ENCODE data around the gene SKP1.
A peak's percentile ranks its signal among the peaks of the same experiment; 100 is the strongest.
"Not testable (repeated sequence)": the region's sequence is repeated elsewhere in the genome, so short reads cannot be mapped to it uniquely, and the experiment has no call there.

The SKP1 gene

GRCh38 chr5:134177369-134178095, 782 bp upstream of the SKP1 start:
- peak; percentile 9 for DNase-seq (ENCODE audit: low spot score)

GRCh38 chr5:134175921-134176510, 734 bp downstream of the SKP1 start:
- peak; percentile 22 for DNase-seq (ENCODE audit: low spot score)

DNA sequence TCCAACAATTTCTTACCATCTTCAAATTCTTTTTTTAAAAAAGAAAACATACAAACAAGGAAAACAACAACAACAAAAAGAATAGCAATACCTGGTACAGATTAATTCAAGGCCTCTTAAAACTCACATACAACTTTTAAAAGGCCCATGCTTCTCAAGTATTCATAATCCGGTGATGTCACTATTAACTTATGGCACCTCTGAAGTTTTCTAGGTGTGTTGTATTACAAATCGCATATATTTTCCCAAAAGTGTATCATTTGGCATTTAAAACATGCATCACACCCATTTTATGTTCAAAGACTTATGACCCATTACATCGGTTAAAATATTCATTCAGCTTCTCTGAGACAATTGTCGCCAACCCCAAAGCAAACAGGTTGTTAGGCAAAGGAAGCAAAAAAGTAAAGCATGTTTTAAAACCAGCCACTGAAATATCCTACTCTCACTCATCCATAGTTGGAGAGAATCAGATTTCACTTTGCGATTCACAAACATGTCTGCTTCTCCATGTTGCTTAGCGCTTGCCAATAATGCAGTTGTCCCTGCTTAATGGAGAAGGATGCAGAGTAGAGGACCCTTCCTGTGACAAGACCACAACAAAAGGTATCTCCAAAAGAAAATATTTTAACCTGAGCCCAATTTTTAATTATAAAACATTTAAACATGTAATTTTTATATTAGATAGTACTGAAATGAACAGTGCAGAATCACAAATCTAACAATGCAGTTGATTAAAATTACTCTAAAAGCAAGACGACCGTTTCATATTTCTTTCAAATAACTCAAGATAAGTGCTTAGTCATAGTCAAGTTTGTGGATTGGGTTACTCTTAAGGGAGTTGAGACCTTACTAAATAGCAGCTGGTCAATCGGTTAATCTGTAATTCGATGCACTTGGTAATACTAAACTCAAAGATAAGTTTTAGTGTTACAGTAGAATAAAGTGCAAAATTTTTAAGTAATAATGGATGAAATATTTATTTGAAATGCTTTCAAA, 1.6 kb downstream of the SKP1 start:
- DNase-seq (ENCODE audit: low spot score): peak; percentile 24

- DNase-seq (ENCODE audit: low spot score): no peak
Measured at GRCh38 chr5:134171972-134172371, 4.8 kb downstream of the SKP1 start.

DNA sequence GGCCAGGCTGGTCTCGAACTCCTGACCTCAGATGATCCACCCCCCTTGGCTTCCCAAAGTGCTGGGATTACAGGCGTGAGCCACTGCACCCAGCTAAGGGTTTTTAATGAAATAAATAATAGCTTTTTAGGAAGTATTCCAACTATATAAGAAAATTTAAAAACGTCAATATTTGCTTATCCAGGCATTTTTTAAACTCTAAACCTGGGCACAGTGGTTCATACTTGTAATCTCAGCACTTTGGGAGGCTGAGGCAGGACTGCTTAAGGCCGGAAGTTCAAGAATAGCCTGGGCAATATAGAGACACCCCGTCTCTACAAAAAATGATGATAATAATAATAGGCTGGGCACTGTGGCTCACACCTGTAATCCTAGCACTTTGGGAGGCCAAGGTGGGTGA, 14.2 kb downstream of the SKP1 start:
- no peak for DNase-seq (ENCODE audit: low spot score)

GRCh38 chr5:134161513-134162395, 15.0 kb downstream of the SKP1 start:
- no peak for DNase-seq (ENCODE audit: low spot score)

GRCh38 chr5:134153657-134154056, 23.1 kb downstream of the SKP1 start:
- DNase-seq (ENCODE audit: low spot score): no peak

GRCh38 chr5:134153241-134153640, 23.5 kb downstream of the SKP1 start:
- no peak for DNase-seq (ENCODE audit: low spot score)

GRCh38 chr5:134152173-134152832, 24.4 kb downstream of the SKP1 start:
- not testable (repeated sequence) for DNase-seq (ENCODE audit: low spot score)

- DNase-seq (ENCODE audit: low spot score): no peak
Measured at GRCh38 chr5:134151723-134152122, 25.0 kb downstream of the SKP1 start.

- no peak for DNase-seq (ENCODE audit: low spot score)
Measured at GRCh38 chr5:134149571-134150303, 27.0 kb downstream of the SKP1 start.

DNA sequence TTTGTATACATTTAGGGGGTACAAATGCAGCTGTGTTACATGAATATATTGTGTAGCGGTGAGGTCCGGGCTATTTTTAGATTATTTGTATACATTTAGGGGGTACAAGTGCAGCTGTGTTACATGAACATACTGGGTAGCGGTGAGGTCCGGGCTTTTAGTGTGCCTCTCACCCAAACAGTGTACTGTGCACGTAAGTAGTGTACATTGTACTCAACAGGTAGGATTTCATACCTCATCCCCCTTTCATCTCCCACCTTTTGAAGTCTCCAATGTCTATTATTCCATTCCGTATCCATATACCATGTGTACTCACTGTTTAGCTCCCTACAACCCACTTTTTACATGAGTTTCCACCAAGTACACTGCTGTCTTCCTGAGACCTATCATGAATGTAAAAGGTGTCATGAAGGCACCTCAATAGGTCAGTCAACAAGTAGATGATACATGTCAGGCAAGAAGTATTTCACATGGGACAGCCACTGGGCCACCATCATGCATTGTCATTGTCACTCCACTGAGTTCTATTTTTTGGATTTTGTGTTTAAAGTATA, 27.7 kb downstream of the SKP1 start:
- DNase-seq (ENCODE audit: low spot score): no peak

DNA sequence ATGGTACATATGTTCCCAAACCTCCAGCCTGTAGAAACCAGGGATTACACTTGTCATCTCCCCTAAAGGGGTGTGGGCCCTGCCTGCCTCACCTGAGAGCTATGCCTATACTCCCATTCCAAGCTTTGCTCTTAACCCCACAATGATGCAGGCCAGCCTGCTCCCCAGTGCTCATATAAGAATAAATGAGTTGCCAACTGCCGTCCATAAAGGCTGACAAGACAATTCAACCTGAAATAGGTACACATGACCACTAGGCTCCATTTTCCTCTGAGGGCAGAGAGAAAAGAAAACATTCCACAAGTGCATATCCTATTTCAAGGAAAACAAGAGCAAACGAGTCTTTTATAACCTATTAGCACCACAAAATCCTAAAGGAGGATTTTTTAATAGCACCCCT, 28.4 kb downstream of the SKP1 start:
- no peak for DNase-seq (ENCODE audit: low spot score)

- no peak for DNase-seq (ENCODE audit: low spot score)
Measured at GRCh38 chr5:134146651-134147518, 29.9 kb downstream of the SKP1 start.

- peak; percentile 77 for DNase-seq (ENCODE audit: low spot score)
Measured at GRCh38 chr5:134145779-134146581, 30.8 kb downstream of the SKP1 start.

- DNase-seq (ENCODE audit: low spot score): no peak
Measured at GRCh38 chr5:134145041-134145757, 31.6 kb downstream of the SKP1 start.

Measured in AG08395 (cell line).